Dedifferentiated amniotic fluid mesenchymal stem cell (primary cell): ENCODE results near the gene VMAC.
"Not testable (repeated sequence)": the region's sequence is repeated elsewhere in the genome, so short reads cannot be mapped to it uniquely, and the experiment has no call there.

Experiments used
- DNase-seq: peaks from one replicate; pipeline ENCODE4 v3.0.0-alpha.2; 2016; ENCODE audit errors: extremely low spot score

Gene VMAC

GRCh38 chr19:5883157-5883873 is 21.4 kb upstream of the VMAC start:
- not testable (repeated sequence) for DNase-seq

GRCh38 chr19:5884065-5884811 is 20.4 kb upstream of the VMAC start:
- not testable (repeated sequence) for DNase-seq

GRCh38 chr19:5889288-5889971 is 15.2 kb upstream of the VMAC start:
- no peak for DNase-seq

- DNase-seq, result no peak
Observed at GRCh38 chr19:5890099-5890498, 14.6 kb upstream of the VMAC start.

- no peak for DNase-seq
Observed at GRCh38 chr19:5891572-5891937, 13.1 kb upstream of the VMAC start.

- no peak for DNase-seq
Observed at GRCh38 chr19:5891938-5892771, 12.5 kb upstream of the VMAC start.

GRCh38 chr19:5892772-5893275 is 11.8 kb upstream of the VMAC start:
- no peak for DNase-seq

- DNase-seq, result no peak
Observed at GRCh38 chr19:5893296-5893903, 11.3 kb upstream of the VMAC start.

- DNase-seq, result no peak
Observed at GRCh38 chr19:5893907-5894703, 10.6 kb upstream of the VMAC start.

- DNase-seq, result no peak
Observed at GRCh38 chr19:5894704-5895349, 9.8 kb upstream of the VMAC start.

GRCh38 chr19:5895409-5895808 is 9.3 kb upstream of the VMAC start:
- no peak for DNase-seq

GRCh38 chr19:5895890-5896289 is 8.8 kb upstream of the VMAC start:
- no peak for DNase-seq

- DNase-seq, result no peak
Observed at GRCh38 chr19:5896365-5897076, 8.2 kb upstream of the VMAC start.

GRCh38 chr19:5897189-5897969 is 7.3 kb upstream of the VMAC start:
- no peak for DNase-seq

- no peak for DNase-seq
Observed at GRCh38 chr19:5899728-5900526, 4.7 kb upstream of the VMAC start.

GRCh38 chr19:5900976-5901375 is 3.7 kb upstream of the VMAC start:
- no peak for DNase-seq

GRCh38 chr19:5903056-5903623 is 1.5 kb upstream of the VMAC start:
- DNase-seq, result peak; percentile 26
